DND-41 (cell line): ENCODE data around the gene C5AR2.

ENCODE experiments used
- ATAC-seq: fragments of 200-7000 bp; cut with Tn5 transposase; 3 replicates; pipeline ENCODE4 v1.9.1; 2021; ENCODE audit warnings: low read depth; ENCODE audit not compliant: insufficient read depth
- DNase-seq: peaks from one replicate; pipeline ENCODE4 v3.0.0-alpha.2; 2020
- H2AFZ ChIP-seq: 2 replicates; pipeline ENCODE4 v1.6.0; 2012; ENCODE audit warnings: low read depth, low read length
- H3K27ac ChIP-seq: 2 replicates; pipeline ENCODE4 v1.5.1; 2012; ENCODE audit warnings: low read length, inconsistent platforms
- H3K27me3 ChIP-seq: fragments of 200-600 bp; sonication (generic); 2 replicates; pipeline ENCODE4 v1.6.0; 2012; ENCODE audit warnings: low read length, mild to moderate bottlenecking, inconsistent platforms; ENCODE audit not compliant: insufficient read depth, poor library complexity
- H3K36me3 ChIP-seq: 2 replicates; pipeline ENCODE4 v1.5.1; 2012; ENCODE audit warnings: low read length, inconsistent platforms; ENCODE audit not compliant: insufficient read depth
- H3K4me1 ChIP-seq: 2 replicates; pipeline ENCODE4 v1.5.1; 2012; ENCODE audit warnings: mild to moderate bottlenecking, low read length; ENCODE audit not compliant: insufficient read depth
- H3K4me2 ChIP-seq: 2 replicates; pipeline ENCODE4 v1.6.0; 2012; ENCODE audit warnings: mild to moderate bottlenecking, moderate library complexity, low read length, inconsistent platforms; ENCODE audit not compliant: insufficient read depth
- H3K4me3 ChIP-seq, 2 experiments: fragments of 200-600 bp in 1 of 2; shearing (Covaris generic) in 1 of 2; 2 replicates each; pipeline ENCODE4 v1.5.1; 2012 to 2016; ENCODE audit warnings: inconsistent platforms in 2 of 2, low read length in 2 of 2, mild to moderate bottlenecking in 2 of 2, low read depth in 1 of 2, moderate library complexity in 1 of 2
- H3K79me2 ChIP-seq: 2 replicates; pipeline ENCODE4 v1.6.0; 2012; ENCODE audit warnings: low read length, inconsistent platforms; ENCODE audit not compliant: insufficient read depth
- H3K9ac ChIP-seq: 2 replicates; pipeline ENCODE4 v1.6.0; 2012; ENCODE audit warnings: low read depth, mild to moderate bottlenecking, inconsistent platforms, low read length, moderate library complexity
- H3K9me3 ChIP-seq: 2 replicates; pipeline ENCODE4 v1.5.1; 2012; ENCODE audit warnings: low read length, moderate library complexity, mild to moderate bottlenecking, inconsistent platforms; ENCODE audit not compliant: insufficient read depth, severe bottlenecking
- H4K20me1 ChIP-seq: 2 replicates; pipeline ENCODE4 v1.6.0; 2012; ENCODE audit warnings: low read length; ENCODE audit not compliant: insufficient read depth
- CTCF ChIP-seq: IDR thresholded peaks from 2 replicates; pipeline ENCODE4 v1.5.1; 2012; ENCODE audit warnings: borderline replicate concordance, low read length, moderate library complexity, mild to moderate bottlenecking; ENCODE audit not compliant: poor library complexity, severe bottlenecking; ENCODE audit errors: extremely low read depth
- EZH2 ChIP-seq: IDR thresholded peaks from 3 replicates; pipeline ENCODE4 v1.6.1; 2012; ENCODE audit warnings: borderline replicate concordance, low read depth, mild to moderate bottlenecking, moderate library complexity, low read length, inconsistent platforms; ENCODE audit not compliant: severe bottlenecking

The C5AR2 gene

GRCh38 chr19:47374876-47375693 is 43.1 kb downstream of the C5AR2 start:
- Histone ChIP-seq H3K4me1 (no peaks in the 10 kb centered on the region), H4K20me1 (peaks cover 17% of the 10 kb centered on the region), H3K9ac (no peak overlapping the region), H3K27me3 (no peaks in the 10 kb centered on the region), H3K79me2 (no peaks in the 10 kb centered on the region), H3K9me3 (no peaks in the 10 kb centered on the region), H3K4me3 (no peak overlapping the region), H3K4me2 (no peak overlapping the region), H3K36me3 (peaks cover 89% of the 10 kb centered on the region), H3K27ac (no peak overlapping the region), H2AFZ (no peak overlapping the region)
- TF ChIP-seq CTCF (no peak), EZH2 (no peak)
- ATAC-seq: no peak
- DNase-seq: no peak

GRCh38 chr19:47375694-47376588 is 44.0 kb downstream of the C5AR2 start:
- Histone ChIP-seq H3K9ac (no peak overlapping the region), H3K4me1 (no peaks in the 10 kb centered on the region), H3K4me3 (no peak overlapping the region), H3K9me3 (no peaks in the 10 kb centered on the region), H2AFZ (no peak overlapping the region), H3K27me3 (no peaks in the 10 kb centered on the region), H3K36me3 (peaks cover 92% of the 10 kb centered on the region), H4K20me1 (peaks cover 19% of the 10 kb centered on the region), H3K79me2 (no peaks in the 10 kb centered on the region), H3K4me2 (no peak overlapping the region), H3K27ac (no peak overlapping the region)
- no peak for TF ChIP-seq EZH2
- TF ChIP-seq CTCF: no peak
- ATAC-seq (no peak; the same call in 2 of the 3 replicates), DNase-seq (no peak)

DNA sequence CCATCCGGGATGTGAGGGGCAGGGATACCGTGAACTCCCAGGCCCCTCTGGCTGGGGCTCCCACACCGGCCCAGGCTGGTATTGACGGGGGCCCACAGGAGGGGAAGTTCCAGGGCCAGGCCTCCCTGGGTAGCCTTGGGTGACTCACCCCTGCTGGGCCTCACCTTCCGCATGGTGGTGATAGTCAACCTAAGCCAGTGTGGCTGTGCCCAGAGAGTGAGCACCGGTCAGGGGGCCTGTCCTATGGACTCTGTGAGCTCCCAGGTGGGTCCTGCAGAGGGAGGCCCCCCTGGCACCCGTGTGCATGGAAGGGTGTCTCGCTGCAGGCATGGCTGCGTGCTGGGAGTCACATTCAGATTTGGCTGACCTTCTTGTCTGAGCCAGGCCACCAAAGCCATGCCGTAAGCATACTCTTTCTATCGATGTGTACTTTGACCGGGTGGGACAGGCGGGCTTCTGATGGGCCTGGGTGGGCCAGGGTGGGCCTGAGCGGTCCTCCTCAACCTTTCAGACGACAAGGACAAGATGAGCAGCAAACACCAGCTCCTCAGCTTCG is 44.7 kb downstream of the C5AR2 start:
- Histone ChIP-seq H3K4me2 (no peak overlapping the region), H3K27ac (no peak overlapping the region), H3K79me2 (no peaks in the 10 kb centered on the region), H3K36me3 (peaks cover 94% of the 10 kb centered on the region), H3K4me1 (no peaks in the 10 kb centered on the region), H3K9me3 (no peaks in the 10 kb centered on the region), H3K27me3 (no peaks in the 10 kb centered on the region), H4K20me1 (peaks cover 26% of the 10 kb centered on the region), H2AFZ (no peak overlapping the region), H3K9ac (no peak overlapping the region), H3K4me3 (no peak overlapping the region)
- no peak for TF ChIP-seq EZH2
- TF ChIP-seq CTCF: no peak
- no peak for ATAC-seq
- DNase-seq: no peak
